SK-N-MC (cell line): ENCODE measurements around the gene UTF1.

Experiments used
- EZH2 ChIP-seq: fragments of 200-600 bp; sonication (generic); IDR thresholded peaks from one replicate; pipeline ENCODE4 v1.6.1; 2017; ENCODE audit warnings: antibody characterized with exemption
- POLR2AphosphoS5 ChIP-seq: IDR thresholded peaks from 2 replicates; pipeline ENCODE4 v1.6.1; 2012; ENCODE audit warnings: mild to moderate bottlenecking, low read depth, low read length, borderline replicate concordance

- TF ChIP-seq POLR2AphosphoS5 (no peak), EZH2 (no peak)
Measured at GRCh38 chr10:133254421-133255120, 24.6 kb downstream of the UTF1 start.
